HG02970 (cell line): ENCODE measurements around the gene WIPF1.

Experiments
- ATAC-seq: cut with Tn5 transposase; IDR thresholded peaks from one replicate; pipeline ENCODE4 v1.9.1; 2021; ENCODE audit warnings: mild to moderate bottlenecking, moderate library complexity, moderate number of reproducible peaks; ENCODE audit not compliant: unreplicated experiment, low FRiP score

WIPF1 gene

DNA sequence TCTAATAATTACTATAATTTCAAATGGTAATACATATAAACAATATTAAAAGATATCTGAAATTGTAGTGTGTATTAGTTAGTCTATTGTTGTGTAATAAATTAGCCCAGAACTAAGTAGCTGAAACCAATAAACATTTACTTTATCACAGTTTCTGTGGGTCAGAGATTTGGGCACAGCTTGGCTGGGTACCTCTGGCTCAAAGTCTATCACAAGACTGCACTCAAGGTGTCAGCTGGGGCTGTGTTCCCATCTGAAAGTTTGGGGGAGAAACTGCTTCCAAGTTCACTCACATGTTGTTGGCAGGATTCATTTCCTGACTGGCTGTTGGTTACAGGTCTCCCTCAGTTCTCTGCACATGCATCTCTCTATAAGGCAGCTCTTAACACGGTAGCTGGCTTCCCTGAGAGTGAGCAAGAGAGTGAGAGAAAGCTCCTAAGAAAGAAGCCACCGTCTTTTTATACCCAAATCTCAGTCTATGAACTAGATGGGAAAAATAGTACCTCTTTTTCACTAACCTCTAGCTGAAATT is 25.6 kb upstream of the WIPF1 start:
- no peak for ATAC-seq

DNA sequence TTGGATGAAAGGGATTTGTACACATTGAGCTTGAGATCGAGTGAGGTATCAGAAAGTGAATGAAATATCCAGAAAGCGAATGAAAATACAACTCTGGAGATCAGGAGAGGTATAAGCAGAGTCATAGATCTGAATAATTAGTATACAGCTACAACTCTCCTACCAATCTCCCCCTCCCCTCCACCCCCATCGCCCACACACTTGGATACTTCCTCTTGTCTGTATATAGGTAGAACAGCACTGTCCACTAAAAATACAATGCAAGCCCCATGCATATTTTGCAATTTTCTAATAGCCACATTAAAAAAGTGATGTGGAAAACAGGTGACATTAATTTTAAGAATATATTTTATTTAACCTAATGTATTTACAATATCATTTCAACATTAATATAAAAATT is 23.7 kb upstream of the WIPF1 start:
- ATAC-seq = no peak

DNA sequence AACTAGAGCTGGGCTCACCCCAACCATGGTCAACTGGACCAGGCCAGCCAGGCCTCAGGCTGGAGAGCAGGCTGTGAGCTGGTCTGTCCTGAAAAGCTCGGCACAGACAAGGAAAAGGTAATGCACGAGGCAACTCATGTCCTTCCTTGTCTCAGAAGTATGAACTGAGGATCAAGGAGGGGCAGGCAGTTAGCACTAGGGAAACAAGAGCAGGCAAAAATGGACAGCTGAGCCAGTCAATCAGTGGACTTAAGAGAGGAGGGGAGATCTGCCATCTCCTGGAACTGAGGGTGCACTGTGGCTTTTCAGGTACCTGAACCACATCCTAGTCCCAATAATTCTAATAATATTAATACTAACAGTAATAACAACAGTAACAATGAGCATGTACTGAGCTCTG is 20.6 kb upstream of the WIPF1 start:
- no peak for ATAC-seq

DNA sequence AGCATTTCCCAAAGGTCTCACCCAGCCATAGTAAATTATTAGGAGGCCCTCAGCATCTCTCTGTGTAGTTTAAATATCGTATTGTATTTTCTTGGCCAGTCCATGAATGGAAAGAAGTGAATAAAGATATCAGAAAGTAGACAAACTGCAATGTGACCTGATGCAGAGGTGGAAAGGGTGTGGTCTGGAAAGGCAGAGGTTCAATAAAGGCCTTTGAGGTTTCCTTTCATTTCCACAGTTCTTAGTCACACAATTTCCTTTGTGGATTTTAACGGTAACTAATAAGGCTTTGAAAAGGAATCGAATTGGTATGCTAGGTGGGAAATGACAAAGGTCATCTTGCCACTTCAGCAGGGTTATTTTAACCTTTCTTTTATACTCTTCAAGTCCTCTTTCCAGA is 20.1 kb upstream of the WIPF1 start:
- no peak for ATAC-seq

DNA sequence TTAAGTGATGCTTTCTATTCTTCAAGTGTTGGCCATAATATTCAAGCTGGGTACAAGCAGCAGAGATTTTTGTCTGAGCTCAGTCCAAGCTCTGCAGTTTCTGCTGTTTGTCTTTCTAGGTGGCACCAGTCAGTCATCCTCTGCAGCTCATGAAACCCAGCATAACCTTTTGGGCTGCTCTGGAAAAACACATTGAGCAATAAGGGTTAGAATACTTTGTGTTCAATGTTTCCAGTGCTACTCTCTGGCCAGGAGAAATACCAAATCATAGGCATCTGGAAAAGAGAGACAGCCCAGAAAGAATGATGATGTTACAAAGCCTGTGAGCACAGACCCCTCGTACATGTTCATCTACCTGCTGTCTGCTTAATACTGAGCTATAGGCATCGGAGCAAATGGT is 19.5 kb upstream of the WIPF1 start:
- no peak for ATAC-seq

DNA sequence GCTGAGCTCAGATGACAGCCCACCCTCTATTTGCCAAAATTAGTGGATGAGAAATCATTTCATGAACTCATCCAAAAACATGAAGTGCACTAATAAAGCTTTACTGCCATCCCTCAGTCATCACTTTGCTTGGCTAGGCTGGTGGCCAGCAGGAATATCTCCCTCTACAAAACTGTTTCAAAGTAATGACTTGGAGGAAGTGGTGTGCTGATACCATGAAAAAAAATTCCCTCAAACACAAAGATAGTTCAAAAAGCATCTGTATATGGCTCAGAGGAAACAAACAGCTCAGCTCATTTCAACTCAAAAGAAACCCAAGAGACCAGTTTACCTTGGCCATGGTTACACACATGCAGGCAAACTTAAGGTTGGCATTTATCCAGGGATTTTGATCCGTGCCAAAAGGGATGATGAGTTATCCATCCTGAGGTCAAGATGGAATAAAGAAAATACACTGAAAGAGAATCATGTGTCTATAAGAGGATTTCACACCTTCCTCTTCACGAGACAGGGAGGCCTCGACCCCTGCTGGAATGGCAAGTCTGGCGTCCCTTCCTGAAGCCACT is 18.4 kb upstream of the WIPF1 start:
- ATAC-seq = no peak

DNA sequence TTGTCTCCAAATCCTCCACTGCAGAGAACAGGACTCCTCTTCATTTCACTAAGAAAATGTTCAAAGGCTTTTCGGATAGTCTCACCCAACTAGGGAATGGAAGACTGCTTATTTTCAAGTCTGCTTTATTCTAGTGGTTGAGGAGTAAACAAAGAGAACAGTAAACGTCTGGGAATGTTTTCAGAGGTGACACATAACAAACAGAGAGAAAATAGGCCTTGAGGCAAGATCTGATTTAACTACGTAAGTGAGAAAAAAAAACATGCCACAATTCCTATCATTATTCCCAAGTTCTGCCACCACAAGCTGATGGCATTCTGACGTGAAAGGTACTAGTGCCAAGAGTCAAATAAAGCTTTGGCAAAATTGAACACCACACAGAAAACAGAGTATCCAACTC is 16.7 kb upstream of the WIPF1 start:
- no peak for ATAC-seq

DNA sequence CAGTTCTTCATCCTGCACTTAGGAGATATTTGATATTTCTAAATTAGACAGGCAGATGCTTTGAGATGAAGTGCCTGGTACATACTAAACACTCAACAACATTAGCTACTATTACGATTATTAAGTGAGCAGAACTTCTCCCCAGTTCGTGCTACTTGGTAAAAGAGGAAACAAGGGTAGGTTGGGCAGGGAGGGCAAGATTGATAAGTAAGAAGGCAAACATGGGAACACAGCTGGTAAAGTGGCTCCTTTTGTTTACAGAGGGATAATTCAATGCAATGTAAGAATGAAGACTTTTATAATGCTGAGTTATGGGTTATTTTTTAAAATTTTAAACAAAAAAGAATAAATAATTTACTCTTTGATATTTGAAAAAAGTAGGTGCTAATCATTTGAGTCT is 15.9 kb upstream of the WIPF1 start:
- ATAC-seq = no peak

DNA sequence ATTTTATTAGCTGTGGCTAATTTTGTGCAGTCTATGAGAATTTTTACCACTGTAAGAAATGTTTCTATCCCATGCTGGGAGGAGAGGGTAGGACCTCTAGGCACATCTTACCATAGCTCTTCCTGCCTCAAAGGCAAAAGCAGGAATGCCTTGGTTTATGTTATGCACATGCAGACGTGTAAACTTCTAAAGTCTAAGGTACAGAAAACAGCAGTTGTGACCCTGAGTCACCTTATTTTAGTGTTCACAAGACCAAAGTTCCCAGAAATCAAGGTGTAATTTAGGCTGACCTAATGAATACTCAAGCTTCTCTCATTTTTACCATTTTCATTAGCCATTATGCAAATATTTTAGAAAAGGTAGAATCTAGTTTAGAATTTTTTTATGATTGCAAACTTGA is 15.4 kb upstream of the WIPF1 start:
- no peak for ATAC-seq

DNA sequence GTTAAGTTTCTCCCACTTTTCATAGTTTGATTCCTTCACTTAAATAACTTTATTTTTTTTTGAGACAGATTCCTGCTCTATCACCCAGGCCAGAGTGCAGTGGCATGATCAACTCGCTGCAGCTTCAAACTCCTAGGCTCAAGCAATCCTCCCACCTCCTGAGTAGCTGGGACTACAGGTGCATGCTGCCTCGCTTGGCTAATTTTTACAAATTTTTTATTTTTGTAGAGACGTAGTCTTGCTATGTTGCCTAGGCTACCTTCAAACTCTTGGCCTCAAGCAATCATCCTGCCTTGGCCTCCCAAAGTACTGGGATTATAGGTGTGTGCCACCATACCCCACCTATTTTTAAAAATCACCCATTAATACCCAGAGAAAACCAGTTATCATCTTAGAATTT is 14.2 kb upstream of the WIPF1 start:
- no peak for ATAC-seq

DNA sequence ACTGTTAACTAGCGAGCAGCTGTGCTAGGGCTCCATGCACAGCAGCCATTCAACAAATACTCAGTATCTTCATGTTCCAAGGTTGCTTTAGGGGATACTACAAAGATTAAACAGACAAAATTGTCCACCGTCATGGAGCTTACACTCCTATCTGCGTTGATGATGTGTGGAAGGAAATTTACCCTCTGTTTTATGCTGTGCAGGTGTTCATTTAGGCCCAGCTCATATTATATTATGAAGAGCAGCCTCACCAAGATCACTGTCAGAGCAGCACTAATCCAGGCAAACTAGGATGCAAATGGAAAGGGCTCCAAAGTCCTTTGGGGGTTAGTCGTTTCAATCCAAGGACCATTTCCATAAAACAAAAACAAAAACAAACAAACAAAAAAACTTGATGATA is 13.4 kb upstream of the WIPF1 start:
- no peak for ATAC-seq

DNA sequence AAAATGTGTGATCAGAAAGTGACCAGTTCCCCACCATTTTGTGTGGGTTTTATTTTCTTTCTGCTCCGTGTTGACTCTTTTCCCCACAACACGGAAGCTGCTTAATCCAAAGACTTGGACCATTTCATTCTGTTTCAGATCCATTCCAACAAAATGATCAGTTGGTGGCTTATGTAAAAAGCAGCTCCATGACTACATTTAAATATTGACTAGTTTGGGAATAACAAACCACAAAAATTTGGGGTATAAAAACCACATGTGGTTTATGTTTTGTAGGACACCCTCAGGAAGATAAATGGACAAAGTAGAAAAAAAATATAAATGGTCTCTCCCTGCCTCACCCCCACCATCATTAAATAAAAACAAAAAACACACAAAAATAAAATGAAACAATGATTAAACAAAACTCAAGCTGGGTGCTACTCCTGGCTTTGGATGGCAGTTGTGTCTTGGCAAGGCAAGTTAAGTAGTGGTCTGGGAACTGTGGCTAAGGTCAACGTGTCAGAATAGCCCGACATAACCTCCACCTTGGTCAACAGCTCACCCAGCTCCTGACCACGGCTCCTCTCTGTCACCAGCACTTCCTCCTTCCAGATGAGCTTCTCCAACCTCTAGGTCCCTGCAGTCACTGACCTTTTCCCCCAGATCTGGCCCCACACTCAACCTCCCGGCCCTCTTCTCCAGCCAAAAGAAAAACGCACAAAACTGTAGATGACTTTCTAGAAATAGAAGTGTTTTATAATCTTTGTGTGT is 12.8 kb upstream of the WIPF1 start:
- no peak for ATAC-seq

DNA sequence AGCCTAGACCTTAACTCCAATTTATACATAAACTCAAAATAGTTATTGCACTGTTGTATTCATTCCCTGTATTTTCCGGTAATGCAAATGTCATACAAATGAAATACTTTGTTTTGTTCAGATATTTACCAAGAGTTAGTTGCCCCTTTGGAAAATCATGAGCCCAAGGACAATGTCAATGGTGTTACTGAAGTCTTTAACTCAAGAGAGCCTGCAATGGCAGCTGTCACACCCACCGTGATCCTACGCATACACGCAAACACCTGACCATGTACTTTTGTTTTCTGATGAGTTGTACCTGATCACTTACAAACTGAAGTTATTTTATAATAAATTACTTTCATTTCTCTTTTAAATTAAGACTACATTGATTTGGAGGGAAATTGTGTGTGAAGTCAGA is 11.7 kb upstream of the WIPF1 start:
- no peak for ATAC-seq

DNA sequence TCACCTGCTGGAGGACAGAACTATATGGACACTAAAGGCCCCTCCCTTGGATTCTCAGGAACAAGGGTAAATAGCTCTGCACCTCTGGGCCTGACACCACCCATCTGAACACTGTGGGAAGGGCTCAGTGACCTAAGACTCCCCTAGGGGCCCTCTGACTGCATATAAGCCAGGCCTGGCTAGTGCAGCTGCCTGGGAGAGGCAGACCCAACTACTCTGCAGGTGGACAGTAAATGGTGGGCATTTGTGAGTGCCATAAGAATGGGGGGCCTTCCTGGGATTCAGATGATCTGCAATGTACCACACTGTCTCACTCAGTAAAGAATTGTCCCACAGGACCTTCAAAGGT is 11.2 kb upstream of the WIPF1 start:
- ATAC-seq = peak; percentile 22

DNA sequence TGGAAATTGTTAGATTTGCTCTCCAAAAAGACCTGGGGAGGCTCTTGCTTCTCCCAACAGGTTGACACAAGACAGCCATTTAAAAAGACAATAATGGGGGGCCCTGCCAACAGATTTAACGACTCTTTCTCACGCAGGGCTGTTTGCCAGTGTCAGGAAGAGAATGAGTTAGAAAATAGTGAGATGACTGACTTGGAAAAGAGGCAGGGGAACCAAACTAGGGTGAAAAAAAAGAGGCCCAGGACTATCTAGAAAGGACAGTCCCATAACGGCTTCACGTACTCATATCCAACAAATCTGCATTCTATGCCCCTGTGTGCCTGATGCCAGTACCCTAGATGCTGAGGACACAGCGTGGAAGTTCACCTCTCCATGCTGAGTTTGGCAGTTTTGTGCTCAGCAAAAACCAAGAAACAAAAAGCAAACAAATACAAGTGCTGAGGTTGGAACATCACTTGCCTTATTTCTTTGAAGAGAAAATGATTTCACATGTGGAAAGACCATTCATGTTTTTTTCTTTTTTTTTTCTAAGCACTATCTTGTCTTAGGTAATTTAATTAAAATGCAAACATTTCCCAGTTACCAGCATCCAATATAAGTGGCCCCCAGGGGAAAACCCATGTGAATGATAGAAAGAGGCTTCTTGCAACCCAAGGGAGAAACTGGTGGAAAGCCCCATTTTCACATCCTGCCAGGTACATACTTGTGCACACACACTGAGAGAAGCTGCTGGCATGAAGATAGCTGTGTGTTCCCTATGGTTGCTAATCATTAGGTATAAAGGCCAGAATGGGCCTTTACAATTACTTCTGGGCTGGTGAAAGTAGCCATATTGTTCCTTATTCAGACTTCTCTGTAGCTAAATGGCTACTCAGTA is 10.6 kb upstream of the WIPF1 start:
- peak; percentile 69 for ATAC-seq

DNA sequence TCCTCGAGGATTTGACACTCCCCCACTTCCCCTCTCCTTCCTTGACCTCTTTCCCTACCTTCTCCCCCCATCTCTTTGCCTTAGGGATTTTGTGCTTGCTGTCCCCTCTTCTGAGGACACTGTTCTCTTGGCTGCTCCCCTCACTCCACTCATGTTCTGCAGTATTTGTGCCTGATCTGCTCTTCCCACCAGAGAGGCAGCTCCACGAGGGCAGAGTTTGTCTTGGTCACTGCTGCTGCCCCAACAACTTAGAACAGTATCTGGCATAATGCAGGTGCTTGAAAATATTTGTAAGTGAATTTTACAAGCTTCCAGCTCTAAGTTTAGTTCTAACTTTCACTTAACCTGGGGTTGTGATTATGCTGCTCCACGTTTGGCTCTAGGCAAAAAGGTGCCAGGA is 10.0 kb upstream of the WIPF1 start:
- ATAC-seq = no peak

DNA sequence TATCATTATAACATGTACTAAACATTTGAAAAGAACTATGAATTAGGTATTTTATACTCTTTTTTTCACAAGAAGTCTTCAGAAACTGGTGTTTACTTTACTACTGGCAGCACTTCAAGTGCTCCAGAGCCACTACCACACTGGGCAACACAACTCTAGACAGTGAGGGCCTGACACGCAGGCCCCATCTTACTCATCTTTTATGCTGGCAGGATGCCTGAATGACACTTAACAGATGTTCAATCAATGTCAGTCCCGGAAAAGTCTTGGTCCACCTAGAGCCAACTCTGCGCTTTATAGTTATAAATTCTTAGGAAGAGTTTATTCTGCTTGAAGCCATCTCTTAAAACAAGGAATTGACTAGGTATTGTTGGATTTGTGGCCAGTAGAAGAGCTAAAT is 8.7 kb upstream of the WIPF1 start:
- no peak for ATAC-seq

DNA sequence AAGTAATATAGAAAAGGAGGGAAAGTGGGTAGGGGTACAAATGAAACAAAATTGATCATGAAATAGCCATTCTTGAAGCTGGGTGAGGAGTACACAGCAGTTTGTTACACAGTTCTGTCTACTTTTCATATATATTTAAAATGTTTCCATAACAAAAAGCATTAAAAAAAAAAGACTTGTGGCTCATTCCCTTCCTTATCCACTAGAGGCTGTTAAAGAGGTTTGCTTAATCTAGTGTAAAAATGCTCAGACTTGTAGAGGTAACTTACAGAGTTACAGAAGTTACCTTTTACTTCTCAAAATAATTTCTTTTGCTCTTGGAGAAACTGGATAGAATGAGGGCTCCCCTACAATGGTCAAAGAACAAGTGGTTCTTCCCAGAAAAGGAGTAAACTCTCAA is 8.1 kb upstream of the WIPF1 start:
- no peak for ATAC-seq

DNA sequence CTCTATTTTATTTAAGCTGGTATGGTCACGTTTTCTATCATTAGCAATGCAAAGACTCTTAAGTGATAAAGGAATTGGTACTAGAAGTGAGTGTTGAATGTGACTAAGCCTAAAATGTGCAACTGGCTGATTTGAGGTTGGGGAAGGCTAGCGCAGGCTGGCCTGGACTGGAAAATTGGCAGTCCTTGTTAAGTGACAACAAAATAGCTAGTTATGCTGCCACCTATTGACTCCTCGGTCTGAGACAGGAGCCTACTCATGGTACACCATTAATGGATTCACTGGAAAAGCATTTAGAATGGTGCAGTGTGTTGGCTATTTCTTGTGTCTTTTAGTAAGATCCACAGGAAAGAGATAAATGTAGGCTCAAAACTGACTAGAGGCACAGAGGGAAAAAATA is 5.7 kb upstream of the WIPF1 start:
- ATAC-seq = no peak

DNA sequence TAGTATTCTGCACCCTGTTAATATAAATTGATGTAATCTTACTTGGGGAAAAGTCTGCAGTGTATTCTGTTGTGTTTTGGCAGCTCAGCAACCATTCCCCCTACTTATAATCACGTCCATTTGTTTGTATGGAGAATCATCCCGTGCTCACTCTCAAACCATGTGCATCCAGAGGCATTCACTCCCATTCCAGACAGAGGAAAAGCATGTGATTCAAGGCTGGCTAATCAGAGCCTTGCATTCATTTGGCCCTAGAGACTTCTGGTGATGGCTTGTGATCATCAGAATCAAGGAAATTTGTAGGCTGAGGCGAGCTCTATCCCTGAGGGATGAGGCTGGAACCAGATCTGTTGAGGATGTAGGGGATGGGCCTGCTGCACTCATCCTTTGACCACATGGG is 5.1 kb upstream of the WIPF1 start:
- ATAC-seq = no peak

DNA sequence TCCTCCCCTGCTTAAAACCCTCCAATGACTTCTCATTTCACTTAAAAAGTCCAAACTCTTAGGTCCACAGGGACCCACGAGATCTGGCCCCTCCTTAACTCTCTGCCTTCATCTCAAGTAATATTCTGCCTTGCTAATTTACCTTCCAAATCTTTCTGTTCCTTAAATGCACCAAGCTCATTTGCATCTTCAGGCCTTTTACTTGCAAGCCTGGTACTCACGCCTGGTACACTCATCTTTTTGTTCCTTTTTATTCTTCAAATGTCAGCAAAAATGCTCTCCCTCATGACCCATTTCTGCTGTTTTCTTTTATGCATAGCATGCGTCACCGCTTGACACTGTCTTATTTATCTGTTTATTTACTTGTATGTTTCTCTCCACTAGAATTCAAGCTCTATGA is 2.7 kb upstream of the WIPF1 start:
- no peak for ATAC-seq
